Suprapubic skin (tissue), 3 donors: ENCODE data around the gene GJA9.

ENCODE experiments used
- CTCF ChIP-seq, 2 donors: fragments of 200-600 bp in 1 of 2; fragments of 450-650 bp in 1 of 2; sonication (generic) in 1 of 2; IDR thresholded peaks; one replicate each; pipeline ENCODE4 v1.5.1; 2016 to 2019; ENCODE audit warnings: antibody characterized with exemption in 2 of 2, mild to moderate bottlenecking in 1 of 2, moderate library complexity in 1 of 2
- EP300 ChIP-seq: sonication (generic); formaldehyde crosslinking; IDR thresholded peaks from one replicate; pipeline ENCODE4 v1.6.1; 2017; ENCODE audit warnings: antibody characterized with exemption

DNA sequence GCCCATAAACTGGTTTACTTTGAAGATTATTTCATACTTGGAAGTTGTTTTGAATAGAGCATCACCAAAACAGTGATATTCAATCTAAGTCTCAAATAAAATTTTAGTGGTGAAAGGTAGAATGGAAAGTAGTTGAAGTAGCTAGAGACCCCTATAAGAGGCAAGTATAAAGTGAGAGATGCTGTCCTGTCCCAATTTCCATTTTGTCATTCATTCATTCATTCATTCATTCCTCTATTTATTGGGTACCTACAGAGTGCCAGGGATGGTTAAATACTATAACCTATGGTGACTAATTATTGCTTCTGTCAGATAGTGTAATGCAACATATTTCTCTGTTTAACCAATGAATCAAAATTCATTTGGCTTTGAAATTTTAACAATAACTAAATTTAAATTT lies 54.5 kb downstream of the GJA9 start:
- TF ChIP-seq CTCF (IDR thresholded peaks at IDR 0.05): no peak
- no peak for TF ChIP-seq EP300
